Measurements from ENCODE around the gene PNMA1. TPM values are rescaled to one million over a fixed set of nuclear protein-coding genes. Genes with fewer than 3 reads are reported as not detected.

PNMA1 gene
- total RNA-seq, 1 donor from 2014 or later = 25.9 TPM

GRCh38 chr14:73661872-73662271 lies 52.3 kb downstream of the PNMA1 start:
- no peaks in the 10 kb centered on the region for H4K20me1 ChIP-seq (ENCODE audit: low read depth)
- H3K27ac ChIP-seq = no peak overlapping the region
- Mint-ChIP-seq H3K9me3 (no peaks in the 10 kb centered on the region), H3K4me3 (no peak overlapping the region), H3K27ac (no peak overlapping the region), H3K36me3 (peaks cover 19% of the 10 kb centered on the region), H3K27me3 (ENCODE audit: insufficient read depth, low read depth) (peaks cover 4% of the 10 kb centered on the region), H3K4me1 (no peaks in the 10 kb centered on the region)
- H3K4me1 ChIP-seq = no peaks in the 10 kb centered on the region
- H3K4me2 ChIP-seq = no peak overlapping the region
- no peak overlapping the region for H3K4me3 ChIP-seq
- no peaks in the 10 kb centered on the region for H3K9me3 ChIP-seq (ENCODE audit: low read depth)
- no peaks in the 10 kb centered on the region for H3K27me3 ChIP-seq
- H3F3A ChIP-seq (ENCODE audit: low read depth) = no peaks in the 10 kb centered on the region
- H2AFZ ChIP-seq (replicated peaks) = no peak overlapping the region
- no peak for TF ChIP-seq EZH2phosphoT487 (IDR thresholded peaks at IDR 0.05)
- TF ChIP-seq EZH2 (IDR thresholded peaks at IDR 0.05) = no peak
- no peak for TF ChIP-seq CTCF (IDR thresholded peaks at IDR 0.05)
- DNase-seq (ENCODE audit: low spot score) = no peak
- no peaks in the 10 kb centered on the region for H3K36me3 ChIP-seq
- H3K79me2 ChIP-seq (ENCODE audit: low read depth) = no peaks in the 10 kb centered on the region
- H3K9ac ChIP-seq = no peak overlapping the region

Small RNAs within 50 kb of the gene (microRNA-seq; reads per million reads assigned to microRNA genes)
- not detected for gene MIR4505

Small RNAs within 50 kb of the gene (small RNA-seq; reads per million reads assigned to genes)
- not detected for gene MIR4505

Other genes starting within 250 kb of the PNMA1 start
- 14.9 and 28.8 TPM in 2 replicates for gene RIOX1, start 223.5 kb downstream of the PNMA1 start, total RNA-seq (ENCODE audit: low replicate concordance)
- 0.31 and 0.94 TPM in 2 replicates for gene ACOT1, start 177.2 kb downstream of the PNMA1 start, total RNA-seq (ENCODE audit: low replicate concordance)
- gene HEATR4, start 155.4 kb downstream of the PNMA1 start, total RNA-seq (ENCODE audit: low replicate concordance) = 0.06 TPM in 1 of 2 replicates, not detected in the other
- 1.1 and 2.4 TPM in 2 replicates for gene ACOT2, start 145.2 kb downstream of the PNMA1 start, total RNA-seq (ENCODE audit: low replicate concordance)
- 0.65 TPM in 1 of 2 replicates, not detected in the other for gene ACOT4, start 122.5 kb downstream of the PNMA1 start, total RNA-seq (ENCODE audit: low replicate concordance)
- not detected in 2 replicates for gene ACOT6, start 101.9 kb downstream of the PNMA1 start, total RNA-seq (ENCODE audit: low replicate concordance)
- gene DNAL1, start 69.4 kb downstream of the PNMA1 start, total RNA-seq (ENCODE audit: low replicate concordance) = 11.7 and 29.4 TPM in 2 replicates
- 18.8 and 87.2 TPM in 2 replicates for gene PTGR2, start 137.4 kb upstream of the PNMA1 start, total RNA-seq (ENCODE audit: low replicate concordance)
- gene ZNF410, start 172.5 kb upstream of the PNMA1 start, total RNA-seq (ENCODE audit: low replicate concordance) = 55.1 and 56.4 TPM in 2 replicates
- gene FAM161B, start 235.7 kb upstream of the PNMA1 start, total RNA-seq (ENCODE audit: low replicate concordance) = 0.13 and 1.4 TPM in 2 replicates
- 17.9 and 19.7 TPM in 2 replicates for gene COQ6, start 235.9 kb upstream of the PNMA1 start, total RNA-seq (ENCODE audit: low replicate concordance)

All from neural progenitor cell (in vitro differentiated cells).